HG02870 (cell line): ENCODE measurements around the gene MAIP1.

Experiments used
- ATAC-seq: cut with Tn5 transposase; IDR thresholded peaks from one replicate; pipeline ENCODE4 v1.9.1; 2021; ENCODE audit warnings: mild to moderate bottlenecking, moderate library complexity; ENCODE audit not compliant: unreplicated experiment

MAIP1 gene

GRCh38 chr2:199946196-199946595, 9.2 kb upstream of the MAIP1 start:
- no peak for ATAC-seq

GRCh38 chr2:199946836-199947235, 8.5 kb upstream of the MAIP1 start:
- ATAC-seq: no peak

- no peak for ATAC-seq
Measured at GRCh38 chr2:199950396-199950795, 5.0 kb upstream of the MAIP1 start.

- no peak for ATAC-seq
Measured at GRCh38 chr2:199951023-199951422, 4.4 kb upstream of the MAIP1 start.

- ATAC-seq: peak; percentile 49
Measured at GRCh38 chr2:199955007-199955338, 409 bp upstream of the MAIP1 start.

- no peak for ATAC-seq
Measured at GRCh38 chr2:199956062-199956380, 639 bp downstream of the MAIP1 start.

GRCh38 chr2:199958014-199958413, 2.6 kb downstream of the MAIP1 start:
- no peak for ATAC-seq

GRCh38 chr2:199962203-199962602, 6.8 kb downstream of the MAIP1 start:
- ATAC-seq: peak; percentile 63

GRCh38 chr2:199966405-199966804, 11.0 kb downstream of the MAIP1 start:
- ATAC-seq: no peak

GRCh38 chr2:199966976-199967375, 11.6 kb downstream of the MAIP1 start:
- ATAC-seq: no peak

- ATAC-seq: no peak
Measured at GRCh38 chr2:199968126-199968525, 12.7 kb downstream of the MAIP1 start.

GRCh38 chr2:199972088-199972626, 16.8 kb downstream of the MAIP1 start:
- ATAC-seq: no peak

GRCh38 chr2:199973703-199974102, 18.3 kb downstream of the MAIP1 start:
- no peak for ATAC-seq

- ATAC-seq: no peak
Measured at GRCh38 chr2:199975273-199975895, 20.0 kb downstream of the MAIP1 start.

GRCh38 chr2:199977984-199978415, 22.6 kb downstream of the MAIP1 start:
- ATAC-seq: peak; percentile 76

GRCh38 chr2:199979398-199979797, 24.0 kb downstream of the MAIP1 start:
- ATAC-seq: no peak

- ATAC-seq: no peak
Measured at GRCh38 chr2:199979832-199980628, 24.6 kb downstream of the MAIP1 start.

GRCh38 chr2:199982126-199982843, 26.9 kb downstream of the MAIP1 start:
- ATAC-seq: no peak

GRCh38 chr2:199983534-199983933, 28.2 kb downstream of the MAIP1 start:
- ATAC-seq: no peak

- no peak for ATAC-seq
Measured at GRCh38 chr2:199984159-199984558, 28.8 kb downstream of the MAIP1 start.

GRCh38 chr2:199984755-199985154, 29.4 kb downstream of the MAIP1 start:
- ATAC-seq: no peak
